AG09309 (cell line): ENCODE data around the gene NAPG.
"Not testable (repeated sequence)": the region's sequence is repeated elsewhere in the genome, so short reads cannot be mapped to it uniquely, and the experiment has no call there.

Experiments used
- DNase-seq: peaks from one replicate; pipeline ENCODE4 v3.0.0-alpha.2; 2010; ENCODE audit warnings: low read depth
- H3K4me3 ChIP-seq: 2 replicates; pipeline ENCODE4 v1.5.1; 2011; ENCODE audit warnings: mild to moderate bottlenecking, low read depth, low read length, moderate library complexity; ENCODE audit not compliant: control insufficient read depth
- CTCF ChIP-seq: IDR thresholded peaks from 2 replicates; pipeline ENCODE4 v1.5.1; 2011; ENCODE audit warnings: mild to moderate bottlenecking, low read depth, low read length, inconsistent platforms; ENCODE audit not compliant: insufficient read depth, control insufficient read depth; ENCODE audit errors: missing control alignments

Gene NAPG

GRCh38 chr18:10579079-10579867, 53.4 kb downstream of the NAPG start:
- peak; percentile 33 for DNase-seq
- TF ChIP-seq CTCF = no peak
- no peak overlapping the region for H3K4me3 ChIP-seq

GRCh38 chr18:10580215-10580614, 54.4 kb downstream of the NAPG start:
- no peak for TF ChIP-seq CTCF
- DNase-seq = no peak
- H3K4me3 ChIP-seq = no peak overlapping the region

GRCh38 chr18:10585260-10585659, 59.4 kb downstream of the NAPG start:
- no peak overlapping the region for H3K4me3 ChIP-seq
- no peak for DNase-seq
- no peak for TF ChIP-seq CTCF

GRCh38 chr18:10588975-10589374, 63.1 kb downstream of the NAPG start:
- no peak overlapping the region for H3K4me3 ChIP-seq
- no peak for TF ChIP-seq CTCF
- no peak for DNase-seq

- TF ChIP-seq CTCF = no peak
These were observed 64.6 kb downstream of the NAPG start for GRCh38 chr18:10590412-10590811.

GRCh38 chr18:10591896-10592295, 66.1 kb downstream of the NAPG start:
- TF ChIP-seq CTCF = no peak
- H3K4me3 ChIP-seq = no peak overlapping the region
- no peak for DNase-seq

More at GRCh38 chr18:10590412-10590811, 64.6 kb downstream of the NAPG start:
- no peak for DNase-seq
- no peak overlapping the region for H3K4me3 ChIP-seq

GRCh38 chr18:10593366-10594022, 67.7 kb downstream of the NAPG start:
- not testable (repeated sequence) for DNase-seq, H3K4me3 ChIP-seq

GRCh38 chr18:10595917-10596316, 70.1 kb downstream of the NAPG start:
- not testable (repeated sequence) for H3K4me3 ChIP-seq, DNase-seq

- DNase-seq, H3K4me3 ChIP-seq: not testable (repeated sequence)
These were observed 71.9 kb downstream of the NAPG start for GRCh38 chr18:10597695-10598094.

- H3K4me3 ChIP-seq, DNase-seq: not testable (repeated sequence)
These were observed 74.9 kb downstream of the NAPG start for GRCh38 chr18:10600701-10601100.
